Psoas muscle (tissue), 8 donors: Measurements from ENCODE around the gene AVPR2. TPM values are rescaled to one million over a fixed set of nuclear protein-coding genes. Genes with fewer than 3 reads are reported as not detected.

Experiments
- ATAC-seq, 4 donors: fragments of 200-7000 bp; cut with Tn5 transposase; one replicate each; pipeline ENCODE4 v1.9.1; 2020; ENCODE audit warnings: moderate library complexity in 3 of 4, mild to moderate bottlenecking in 2 of 4
- DNase-seq, 2 donors: peaks; one replicate each; pipeline ENCODE4 v3.0.0-alpha.2; 2020
- H3K27ac ChIP-seq: fragments of 200-600 bp; one replicate; pipeline ENCODE4 v1.8.0; 2022
- H3K27me3 ChIP-seq, 3 donors: fragments of 200-600 bp in 1 of 3; one replicate each; pipeline versions ENCODE4 v1.6.1 to v1.8.0; 2013 to 2022; ENCODE audit warnings: low read length in 2 of 3, mild to moderate bottlenecking in 2 of 3, moderate library complexity in 1 of 3; ENCODE audit not compliant: insufficient read depth in 3 of 3
- H3K36me3 ChIP-seq, 2 donors: fragments of 200-600 bp in 1 of 2; one replicate each; pipeline versions ENCODE4 v1.6.1 to v1.8.0; 2013 to 2022; ENCODE audit warnings: low read depth in 1 of 2, mild to moderate bottlenecking in 1 of 2, moderate library complexity in 1 of 2; ENCODE audit not compliant: insufficient read depth in 1 of 2
- H3K4me1 ChIP-seq: fragments of 200-600 bp; one replicate; pipeline ENCODE4 v1.8.0; 2022
- H3K4me3 ChIP-seq: fragments of 200-600 bp; one replicate; pipeline ENCODE4 v1.8.0; 2022; ENCODE audit warnings: mild to moderate bottlenecking
- H3K9me3 ChIP-seq: fragments of 200-600 bp; one replicate; pipeline ENCODE4 v1.8.0; 2022
- CTCF ChIP-seq: fragments of 200-600 bp; IDR thresholded peaks from one replicate; pipeline ENCODE4 v1.8.0; 2022; ENCODE audit warnings: antibody characterized with exemption
- WGBS, 3 donors: extraction: QIAGEN DNeasy Blood & Tissue Kit; methylation state at CpG; one replicate each; pipeline versions ENCODE4 v1.1.6 to v1.1.7; 2013; 5-methylcytosine and 5-hydroxymethylcytosine counted together
- intact Hi-C, 2 donors: fragments of 100-400 bp; cut with DNase I; formaldehyde crosslinking; loops; one replicate each; pipeline versions ENCODE4 v1.11.0 to v1.14.2; 2022
- polyA plus RNA-seq, 3 donors: library from polyadenylated mRNA; stranded (reverse); fragments of 200-250 nt; gene quantifications; one replicate each; pipeline ENCODE4 v1.2.3, GENCODE V29; 2013
- total RNA-seq, 4 donors: library from RNA; stranded (reverse); fragmentation: NEBNext Ultra II Directional in 2 of 4; extraction: Animal tissue kit (Norgen Biotek cat#: 25700) in 2 of 4; gene quantifications; one replicate each; pipeline versions ENCODE4 v1.2.1 to v1.2.4, GENCODE V29; 2021 to 2023
- donor health status: healthy with polysubstance abuse.
- donor health status: DM: no; HTN: no; CAD: no; lungs with moderate emphysema.
- donor health status: Bipolar disorder and iron deficiency.
- donor health status: healthy.
- donor health status: DM: yes; HTN: yes; CAD: no.
- donor health status: DM: no; HTN: no; CAD: no.
- donor health status: DM: no; HTN: no; CAD: no.
- donor health status: DM: yes; HTN: yes; CAD: no.

The AVPR2 gene
- total and polyA plus RNA-seq, 7 donors: 1.3 to 4.8 (median 2.1) TPM

GRCh38 chrX:153889123-153889522 is 15.3 kb upstream of the AVPR2 start:
- intact Hi-C loops: no loop called here
- Histone ChIP-seq H3K36me3 (no peaks in the 10 kb centered on the region), H3K4me1 (no peaks in the 10 kb centered on the region), H3K4me3 (no peak overlapping the region), H3K27ac (no peak overlapping the region), H3K9me3 (no peaks in the 10 kb centered on the region), H3K27me3 (peaks cover 0 to 62% (median 9%) of the 10 kb centered on the region in 3 donors)
- TF ChIP-seq CTCF: no peak
- DNase-seq (no peak), ATAC-seq (no peak)
- 90 to 96% (median 94%) methylated on average over 6 of the region's 6 CpGs for WGBS, 3 donors

- no peaks in the 10 kb centered on the region for H3K4me1 ChIP-seq
- H3K9me3 ChIP-seq: no peaks in the 10 kb centered on the region
- ATAC-seq (no peak), DNase-seq (no peak)
- H3K27me3 ChIP-seq: peaks cover 0 to 18% (median 0%) of the 10 kb centered on the region in 3 donors
- no peak overlapping the region for H3K27ac ChIP-seq
- no peak overlapping the region for H3K4me3 ChIP-seq
- H3K36me3 ChIP-seq: no peaks in the 10 kb centered on the region
- no peak for TF ChIP-seq CTCF
- intact Hi-C loops: no loop called here
Observed at GRCh38 chrX:153897899-153898298, 6.6 kb upstream of the AVPR2 start.

- Histone ChIP-seq H3K4me3 (no peak overlapping the region), H3K4me1 (no peaks in the 10 kb centered on the region), H3K9me3 (no peaks in the 10 kb centered on the region), H3K27me3 (peaks cover 0 to 28% (median 0%) of the 10 kb centered on the region in 3 donors), H3K36me3 (no peaks in the 10 kb centered on the region), H3K27ac (no peak overlapping the region)
- ATAC-seq (peak; percentile 56 to 72 (median 66)), DNase-seq (peak; percentile 58 to 74)
- WGBS, 3 donors: 21 to 48% (median 27%) methylated on average over 24 to 26 of the region's 26 CpGs
- intact Hi-C loops: no loop called here
- no peak for TF ChIP-seq CTCF
Observed at GRCh38 chrX:153900831-153901752, 3.4 kb upstream of the AVPR2 start.

GRCh38 chrX:153901753-153902140 is 2.7 kb upstream of the AVPR2 start:
- Histone ChIP-seq H3K4me1 (no peaks in the 10 kb centered on the region), H3K4me3 (no peak overlapping the region), H3K9me3 (no peaks in the 10 kb centered on the region), H3K27ac (no peak overlapping the region), H3K27me3 (peaks cover 0 to 31% (median 0%) of the 10 kb centered on the region in 3 donors), H3K36me3 (no peaks in the 10 kb centered on the region)
- no peak for TF ChIP-seq CTCF
- DNase-seq (no peak), ATAC-seq (no peak)
- intact Hi-C loops: no loop called here
- WGBS, 3 donors: 45 to 60% (median 52%) methylated on average over 8 of the region's 8 CpGs
